BLaER1 (cell line): Measurements from ENCODE around the gene SART1.

Source experiments
- H3K27ac ChIP-seq: shearing (Covaris generic); formaldehyde crosslinking; 2 replicates; pipeline ENCODE4 v1.8.1; 2022
- H3K27me3 ChIP-seq: shearing (Covaris generic); formaldehyde crosslinking; 2 replicates; pipeline ENCODE4 v1.8.1; 2022
- H3K36me3 ChIP-seq: shearing (Covaris generic); formaldehyde crosslinking; 2 replicates; pipeline ENCODE4 v1.8.1; 2022
- H3K4me1 ChIP-seq: shearing (Covaris generic); formaldehyde crosslinking; 2 replicates; pipeline ENCODE4 v1.8.1; 2022
- H3K4me2 ChIP-seq: shearing (Covaris generic); formaldehyde crosslinking; 2 replicates; pipeline ENCODE4 v1.8.1; 2022
- H3K4me3 ChIP-seq: shearing (Covaris generic); formaldehyde crosslinking; 2 replicates; pipeline ENCODE4 v1.8.1; 2022
- H3K9ac ChIP-seq: shearing (Covaris generic); formaldehyde crosslinking; 2 replicates; pipeline ENCODE4 v1.8.1; 2022
- H3K9me3 ChIP-seq: shearing (Covaris generic); formaldehyde crosslinking; 2 replicates; pipeline ENCODE4 v1.8.1; 2022
- H4K20me1 ChIP-seq: shearing (Covaris generic); formaldehyde crosslinking; 2 replicates; pipeline ENCODE4 v1.8.1; 2022
- Cebpa-rat ChIP-seq: shearing (Covaris generic); IDR thresholded peaks from 2 replicates; pipeline ENCODE4 v1.8.1; 2022

Gene SART1

GRCh38 chr11:66026017-66026529, 64.5 kb downstream of the SART1 start, which contains the start of gene CATSPER1:
Gene CATSPER1, minus strand, starts transcription at chr11:66026479. Its CDS starts 100 bp downstream, at chr11:66026379.
- Histone ChIP-seq H3K27ac (no peak within 1 kb of the TSS), H3K9me3 (no peaks in the 10 kb centered on the region), H3K9ac (no peak within 1 kb of the TSS), H3K4me2 (no peak within 1 kb of the TSS), H3K4me1 (peaks cover 13% of the 10 kb centered on the region), H4K20me1 (no peaks in the 10 kb centered on the region), H3K4me3 (no peak within 1 kb of the TSS), H3K36me3 (no peaks in the 10 kb centered on the region), H3K27me3 (no peaks in the 10 kb centered on the region)
- TF ChIP-seq Cebpa-rat, result no peak
